Esophagus muscularis mucosa (tissue), 4 donors: ENCODE results near the gene FLNA. TPM values are rescaled to one million over a fixed set of nuclear protein-coding genes. Genes with fewer than 3 reads are reported as not detected.

ENCODE experiments used
- DNase-seq: peaks from one replicate; pipeline ENCODE4 v3.0.0-alpha.2; 2017; ENCODE audit errors: extremely low spot score
- H3K27ac ChIP-seq, 4 donors: fragments of 200-600 bp; sonication (generic); replicated peaks in 1 of 4; 1 replicate in 3 of 4; 2 replicates in 1 of 4; pipeline ENCODE4 v1.5.1; 2016 to 2019; ENCODE audit warnings: mild to moderate bottlenecking in 1 of 4
- H3K27me3 ChIP-seq, 4 donors: fragments of 200-600 bp; sonication (generic); one replicate each; pipeline versions ENCODE4 v1.5.1 to v1.6.0; 2016 to 2019
- H3K36me3 ChIP-seq, 4 donors: fragments of 200-600 bp; sonication (generic); one replicate each; pipeline ENCODE4 v1.5.1; 2016 to 2019
- H3K4me1 ChIP-seq, 4 donors: fragments of 200-600 bp; sonication (generic); one replicate each; pipeline ENCODE4 v1.5.1; 2016 to 2019
- H3K4me3 ChIP-seq, 4 donors: fragments of 200-600 bp; sonication (generic); 1 replicate in 2 of 4; 2 replicates in 2 of 4; pipeline ENCODE4 v1.5.1; 2016 to 2019; ENCODE audit warnings: mild to moderate bottlenecking in 4 of 4, moderate library complexity in 1 of 4
- H3K9me3 ChIP-seq, 4 donors: fragments of 200-600 bp; sonication (generic); 1 replicate in 3 of 4; 2 replicates in 1 of 4; pipeline ENCODE4 v1.5.1; 2016 to 2019
- EP300 ChIP-seq: sonication (generic); formaldehyde crosslinking; IDR thresholded peaks from one replicate; pipeline ENCODE4 v1.6.1; 2017; ENCODE audit warnings: antibody characterized with exemption
- POLR2A ChIP-seq: fragments of 450-650 bp; IDR thresholded peaks from one replicate; pipeline ENCODE4 v1.6.1; 2017; ENCODE audit warnings: antibody characterized with exemption, moderate library complexity, mild to moderate bottlenecking, low read depth
- POLR2AphosphoS5 ChIP-seq, 2 donors: sonication (generic); formaldehyde crosslinking; IDR thresholded peaks; one replicate each; pipeline ENCODE4 v1.6.1; 2017; ENCODE audit warnings: antibody characterized with exemption in 2 of 2
- WGBS: methylation state at CpG from one replicate; pipeline ENCODE4 v1.1.5; 2018; 5-methylcytosine and 5-hydroxymethylcytosine counted together
- intact Hi-C: fragments of 100-400 bp; cut with DNase I; formaldehyde crosslinking; loops from one replicate; pipeline ENCODE4 v1.15.1; 2023
- total RNA-seq, 4 donors: library from RNA; depleted of rRNA; stranded (reverse); fragments of >200 nt; gene quantifications; one replicate each; pipeline versions ENCODE4 v1.1.0 to v1.2.1, GENCODE V29; 2016
- TF ChIP-seq, protein P1 (sequence below), 3 experiments: fragments of 200-600 bp in 2 of 3; fragments of 450-650 bp in 1 of 3; sonication (generic) in 2 of 3; IDR thresholded peaks; one replicate each; pipeline ENCODE4 v1.5.1; 2017 to 2019; ENCODE audit warnings: antibody characterized with exemption in 3 of 3, mild to moderate bottlenecking in 2 of 3, moderate library complexity in 1 of 3

Gene FLNA
- total RNA-seq, 4 donors from 2014 or later: 8,941 to 16,544 (median 12,362) TPM

GRCh38 chrX:154355094-154355775, 19.2 kb downstream of the FLNA start:
- peaks cover 3 to 61% (median 42%) of the 10 kb centered on the region in 4 donors for H3K4me1 ChIP-seq
- no peaks in the 10 kb centered on the region for H3K27me3 ChIP-seq
- TF ChIP-seq, protein P1, sequence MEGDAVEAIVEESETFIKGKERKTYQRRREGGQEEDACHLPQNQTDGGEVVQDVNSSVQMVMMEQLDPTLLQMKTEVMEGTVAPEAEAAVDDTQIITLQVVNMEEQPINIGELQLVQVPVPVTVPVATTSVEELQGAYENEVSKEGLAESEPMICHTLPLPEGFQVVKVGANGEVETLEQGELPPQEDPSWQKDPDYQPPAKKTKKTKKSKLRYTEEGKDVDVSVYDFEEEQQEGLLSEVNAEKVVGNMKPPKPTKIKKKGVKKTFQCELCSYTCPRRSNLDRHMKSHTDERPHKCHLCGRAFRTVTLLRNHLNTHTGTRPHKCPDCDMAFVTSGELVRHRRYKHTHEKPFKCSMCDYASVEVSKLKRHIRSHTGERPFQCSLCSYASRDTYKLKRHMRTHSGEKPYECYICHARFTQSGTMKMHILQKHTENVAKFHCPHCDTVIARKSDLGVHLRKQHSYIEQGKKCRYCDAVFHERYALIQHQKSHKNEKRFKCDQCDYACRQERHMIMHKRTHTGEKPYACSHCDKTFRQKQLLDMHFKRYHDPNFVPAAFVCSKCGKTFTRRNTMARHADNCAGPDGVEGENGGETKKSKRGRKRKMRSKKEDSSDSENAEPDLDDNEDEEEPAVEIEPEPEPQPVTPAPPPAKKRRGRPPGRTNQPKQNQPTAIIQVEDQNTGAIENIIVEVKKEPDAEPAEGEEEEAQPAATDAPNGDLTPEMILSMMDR (IDR thresholded peaks at IDR 0.05): no peak
- TF ChIP-seq POLR2AphosphoS5 (IDR thresholded peaks at IDR 0.05): peak in 1 of 2 donors; percentile 47
- H3K9me3 ChIP-seq: no peaks in the 10 kb centered on the region
- H3K27ac ChIP-seq: peak overlapping the region; percentile 71 to 97 (median 96)
- no peak overlapping the region for H3K4me3 ChIP-seq
- intact Hi-C loops: no loop called here
- 84% methylated on average over 30 of the region's 30 CpGs for WGBS
- no peak for DNase-seq
- H3K36me3 ChIP-seq: peaks cover 72 to 100% (median 100%) of the 10 kb centered on the region in 4 donors

- intact Hi-C loops: no loop called here
- no peak for DNase-seq
- Histone ChIP-seq H3K27me3 (no peaks in the 10 kb centered on the region), H3K36me3 (peaks cover 72 to 100% (median 100%) of the 10 kb centered on the region in 4 donors), H3K9me3 (no peaks in the 10 kb centered on the region), H3K4me1 (peaks cover 3 to 54% (median 36%) of the 10 kb centered on the region in 4 donors), H3K27ac (peak overlapping the region; percentile 71 to 97 (median 96)), H3K4me3 (no peak overlapping the region)
- 86% methylated on average over 7 of the region's 13 CpGs for WGBS
- TF ChIP-seq POLR2A (no peak), POLR2AphosphoS5 (IDR thresholded peaks at IDR 0.05) (no peak), EP300 (no peak)
- TF ChIP-seq, protein P1 (IDR thresholded peaks at IDR 0.05): no peak
These were observed 19.9 kb downstream of the FLNA start for GRCh38 chrX:154354516-154354915.

DNA sequence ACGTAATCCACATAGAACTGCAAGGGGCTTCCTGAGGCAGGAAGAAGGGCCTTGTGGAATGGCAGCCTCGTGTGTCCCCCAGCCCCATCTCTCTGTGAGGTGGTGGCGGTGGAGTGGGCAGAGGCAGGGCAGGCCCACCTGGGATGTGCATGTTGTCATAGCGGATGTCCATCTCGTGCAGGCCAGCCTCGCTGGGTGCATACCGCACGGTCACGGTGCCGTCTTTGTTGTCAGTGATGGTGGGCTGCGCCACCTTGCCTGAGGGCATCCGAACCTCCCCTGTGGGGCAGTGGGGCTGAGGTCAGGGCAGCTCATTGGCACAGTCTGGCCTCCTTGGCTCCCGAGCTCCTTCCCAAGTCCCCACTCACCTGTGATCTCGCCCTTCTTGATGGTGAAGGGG, 20.4 kb downstream of the FLNA start:
- Histone ChIP-seq H3K27me3 (no peaks in the 10 kb centered on the region), H3K27ac (peak overlapping the region; percentile 71 to 97 (median 96)), H3K9me3 (no peaks in the 10 kb centered on the region), H3K4me3 (no peak overlapping the region), H3K36me3 (peaks cover 72 to 100% (median 100%) of the 10 kb centered on the region in 4 donors), H3K4me1 (peaks cover 3 to 51% (median 31%) of the 10 kb centered on the region in 4 donors)
- 75% methylated on average over 14 of the region's 14 CpGs for WGBS
- intact Hi-C loops: no loop called here
- no peak for DNase-seq
- TF ChIP-seq POLR2AphosphoS5 (IDR thresholded peaks at IDR 0.05) (peak; percentile 19 to 80), POLR2A (no peak)
- TF ChIP-seq, protein P1 (IDR thresholded peaks at IDR 0.05): no peak

- H3K4me3 ChIP-seq: no peak overlapping the region
- intact Hi-C loops: no loop called here
- H3K4me1 ChIP-seq: peaks cover 3 to 51% (median 24%) of the 10 kb centered on the region in 4 donors
- WGBS: no CpG with 5 or more reads among the region's 24 CpGs
- DNase-seq: no peak
- H3K27ac ChIP-seq: peak overlapping the region; percentile 71 to 97 (median 96)
- H3K9me3 ChIP-seq: no peaks in the 10 kb centered on the region
- TF ChIP-seq POLR2AphosphoS5 (IDR thresholded peaks at IDR 0.05): peak; percentile 13 to 69
- TF ChIP-seq, protein P1 (IDR thresholded peaks at IDR 0.05): no peak
- no peak for TF ChIP-seq POLR2A
- no peaks in the 10 kb centered on the region for H3K27me3 ChIP-seq
- H3K36me3 ChIP-seq: peaks cover 72 to 100% (median 99%) of the 10 kb centered on the region in 4 donors
These were observed 21.1 kb downstream of the FLNA start for GRCh38 chrX:154353172-154353843.
